IMR-90 (cell line): ENCODE measurements around the gene TNFSF9. TPM values are rescaled to one million over a fixed set of nuclear protein-coding genes. Genes with fewer than 3 reads are reported as not detected.
"Not testable (repeated sequence)": the region's sequence is repeated elsewhere in the genome, so short reads cannot be mapped to it uniquely, and the experiment has no call there.

Source experiments
- ATAC-seq: fragments of 200-7000 bp; cut with Tn5 transposase; 2 replicates; pipeline ENCODE4 v1.9.1; 2020; ENCODE audit warnings: low read depth, mild to moderate bottlenecking, moderate library complexity
- BruUV-seq: library from RNA; stranded (reverse); fragments of 400-500 nt; replicated peaks from 2 replicates; lab custom pipeline; 2021; lab: Mats Ljungman, UMichigan
- CTCF ChIA-PET: fragments of 300-600 bp; formaldehyde crosslinking; extraction: SDS; loops from one replicate; lab custom pipeline; 2021; ENCODE audit warnings: antibody characterized with exemption; lab: Yijun Ruan, JAX
- POLR2A ChIA-PET: fragments of 300-600 bp; sonication (Branson Sonifier 250); formaldehyde crosslinking; loops from one replicate; lab custom pipeline; 2022; ENCODE audit warnings: antibody characterized with exemption; ENCODE audit not compliant: unreplicated experiment; lab: Charles Lee
- DNase-seq: peaks from one replicate; pipeline ENCODE4 v3.0.0; 2013
- H2AFZ ChIP-seq: replicated peaks from 2 replicates; pipeline ENCODE3; 2013; ENCODE audit warnings: low read length, mild to moderate bottlenecking; ENCODE audit not compliant: poor library complexity
- H2AK5ac ChIP-seq: 2 replicates; pipeline ENCODE4 v1.6.1; 2013; ENCODE audit warnings: low read depth, low read length, inconsistent platforms
- H2AK9ac ChIP-seq: replicated peaks from 2 replicates; pipeline ENCODE3; 2013; ENCODE audit warnings: mild to moderate bottlenecking, low read depth, low read length, moderate library complexity; ENCODE audit not compliant: poor library complexity
- H2BK120ac ChIP-seq: 2 replicates; pipeline ENCODE4 v1.6.1; 2013; ENCODE audit warnings: low read depth, low read length, inconsistent platforms
- H2BK15ac ChIP-seq: 3 replicates; pipeline ENCODE4 v1.6.1; 2013; ENCODE audit warnings: low read depth, low read length, inconsistent platforms
- H2BK20ac ChIP-seq: 2 replicates; pipeline ENCODE4 v1.6.1; 2013; ENCODE audit warnings: low read depth, mild to moderate bottlenecking, inconsistent platforms, low read length, moderate library complexity
- H2BK5ac ChIP-seq: 2 replicates; pipeline ENCODE4 v1.6.1; 2013; ENCODE audit warnings: mild to moderate bottlenecking, low read depth, low read length, inconsistent platforms; ENCODE audit not compliant: poor library complexity, severe bottlenecking
- H3K14ac ChIP-seq: replicated peaks from 2 replicates; pipeline ENCODE4 v1.6.1; 2013; ENCODE audit warnings: low read depth, low read length, inconsistent platforms
- H3K18ac ChIP-seq: 2 replicates; pipeline ENCODE4 v1.6.1; 2013; ENCODE audit warnings: low read depth, low read length, control low read depth
- H3K23ac ChIP-seq: 2 replicates; pipeline ENCODE4 v1.6.1; 2013; ENCODE audit warnings: low read depth, low read length, inconsistent platforms
- H3K27ac ChIP-seq: 2 replicates; pipeline ENCODE4 v1.5.1; 2013; ENCODE audit warnings: mild to moderate bottlenecking, control low read depth, low read length; ENCODE audit not compliant: insufficient read depth
- H3K27me3 ChIP-seq: 2 replicates; pipeline ENCODE4 v1.6.1; 2013; ENCODE audit warnings: low read length; ENCODE audit not compliant: control insufficient read depth, insufficient read depth
- H3K36me3 ChIP-seq: 2 replicates; pipeline ENCODE4 v1.6.1; 2013; ENCODE audit warnings: low read length, mixed read lengths; ENCODE audit not compliant: control insufficient read depth, insufficient read depth
- H3K4ac ChIP-seq: 2 replicates; pipeline ENCODE4 v1.6.1; 2013; ENCODE audit warnings: low read depth, low read length, inconsistent platforms
- H3K4me1 ChIP-seq: 2 replicates; pipeline ENCODE4 v1.6.1; 2013; ENCODE audit warnings: low read length, mixed read lengths; ENCODE audit not compliant: control insufficient read depth, insufficient read depth
- H3K4me2 ChIP-seq: 2 replicates; pipeline ENCODE4 v1.6.1; 2013; ENCODE audit warnings: low read depth, mild to moderate bottlenecking, control low read depth, low read length, moderate library complexity
- H3K4me3 ChIP-seq: 2 replicates; pipeline ENCODE4 v1.5.1; 2013; ENCODE audit warnings: low read depth, mild to moderate bottlenecking, control low read depth, low read length, moderate library complexity; ENCODE audit not compliant: insufficient read depth
- H3K56ac ChIP-seq: 2 replicates; pipeline ENCODE4 v1.6.1; 2013; ENCODE audit warnings: low read length, inconsistent platforms; ENCODE audit not compliant: insufficient read depth; ENCODE audit errors: extremely low read depth
- H3K79me1 ChIP-seq, 2 experiments: 2 replicates each; pipeline ENCODE4 v1.6.1; 2013; ENCODE audit warnings: low read length in 2 of 2, inconsistent platforms in 1 of 2, low read depth in 1 of 2
- H3K9ac ChIP-seq: 2 replicates; pipeline ENCODE4 v1.6.1; 2013; ENCODE audit warnings: low read depth, low read length, control low read depth
- H3K9me1 ChIP-seq: 2 replicates; pipeline ENCODE4 v1.6.1; 2013; ENCODE audit warnings: low read length, inconsistent platforms; ENCODE audit not compliant: insufficient read depth
- H3K9me3 ChIP-seq: 2 replicates; pipeline ENCODE4 v1.6.1; 2013; ENCODE audit warnings: low read length; ENCODE audit not compliant: control insufficient read depth, insufficient read depth
- H4K20me1 ChIP-seq: 2 replicates; pipeline ENCODE4 v1.6.1; 2013; ENCODE audit warnings: low read length, inconsistent platforms; ENCODE audit not compliant: insufficient read depth
- H4K5ac ChIP-seq: 2 replicates; pipeline ENCODE4 v1.6.1; 2013; ENCODE audit warnings: mild to moderate bottlenecking, low read depth, low read length, control low read depth
- H4K8ac ChIP-seq, 2 experiments: 2 replicates each; pipeline ENCODE4 v1.6.1; 2013; ENCODE audit warnings: low read depth in 2 of 2, low read length in 2 of 2, control low read depth in 1 of 2, inconsistent platforms in 1 of 2
- H4K91ac ChIP-seq: 2 replicates; pipeline ENCODE4 v1.6.1; 2013; ENCODE audit warnings: low read depth, low read length, inconsistent platforms; ENCODE audit not compliant: insufficient read depth
- WGBS, 2 experiments: methylation state at CpG; one replicate each; pipeline versions ENCODE4 v1.1.5 to v1.1.7; 2013; ENCODE audit warnings: missing lambda C conversion rate in 2 of 2; ENCODE audit not compliant: insufficient read length in 1 of 2; ENCODE audit errors: extremely low coverage in 2 of 2; 5-methylcytosine and 5-hydroxymethylcytosine counted together
- dilution Hi-C: fragments of 300-500 bp; cut with HindIII; formaldehyde crosslinking; loops from one replicate; pipeline ENCODE4 v1.14.3; 2018; ENCODE audit warnings: low sequenced_read_pairs; ENCODE audit not compliant: unreplicated experiment
- in situ Hi-C: fragments of 300-500 bp; cut with MboI; formaldehyde crosslinking; loops from 3 replicates; pipeline ENCODE4 v1.14.3; 2019; ENCODE audit warnings: low sequenced_read_pairs, inconsistent platforms, mixed read lengths
- intact Hi-C: fragments of 100-400 bp; cut with micrococcal nuclease; formaldehyde crosslinking; loops from 2 replicates; pipeline ENCODE4 v1.10.0; 2022
- polyA plus RNA-seq, 3 experiments: library from polyadenylated mRNA; depleted of rRNA; stranded (reverse); fragments of >200 nt; gene quantifications; 2 replicates each; pipeline ENCODE4 v1.2.3, GENCODE V29; 2012; ENCODE audit warnings: low replicate concordance in 1 of 3
- total RNA-seq: library from RNA; depleted of rRNA; stranded (reverse); fragments of >200 nt; gene quantifications from 2 replicates; pipeline ENCODE4 v1.2.3, GENCODE V29; 2012

Gene TNFSF9
- total and polyA plus RNA-seq, 2 of the 4 experiments (the other 2 are of a cell fraction), result 0.10 TPM; not detected in 1

- dilution Hi-C loops, H2BK5ac ChIP-seq, H3K27ac ChIP-seq, H2AK9ac ChIP-seq, POLR2A ChIA-PET, in situ Hi-C loops, H4K91ac ChIP-seq, H3K18ac ChIP-seq, H3K36me3 ChIP-seq, H2BK120ac ChIP-seq, H3K27me3 ChIP-seq, H3K9ac ChIP-seq, H3K79me1 ChIP-seq, H3K14ac ChIP-seq, H3K4me1 ChIP-seq, ATAC-seq, H3K4me2 ChIP-seq, H2AFZ ChIP-seq, H3K9me3 ChIP-seq, BruUV-seq, H2BK20ac ChIP-seq, H3K56ac ChIP-seq, intact Hi-C loops, H3K4me3 ChIP-seq, CTCF ChIA-PET, H3K4ac ChIP-seq, H2BK15ac ChIP-seq, H3K9me1 ChIP-seq, H4K5ac ChIP-seq, H4K20me1 ChIP-seq, H2AK5ac ChIP-seq, DNase-seq, H4K8ac ChIP-seq, H3K23ac ChIP-seq: not testable (repeated sequence)
- WGBS, 2 experiments, result no CpG with 5 or more reads among the region's 3 CpGs
Observed at GRCh38 chr19:6566727-6567126, 35.9 kb downstream of the TNFSF9 start.
